ENCODE measurements around the gene SLC6A12.
"Not testable (repeated sequence)": the region's sequence is repeated elsewhere in the genome, so short reads cannot be mapped to it uniquely, and the experiment has no call there.

SLC6A12 gene

DNA sequence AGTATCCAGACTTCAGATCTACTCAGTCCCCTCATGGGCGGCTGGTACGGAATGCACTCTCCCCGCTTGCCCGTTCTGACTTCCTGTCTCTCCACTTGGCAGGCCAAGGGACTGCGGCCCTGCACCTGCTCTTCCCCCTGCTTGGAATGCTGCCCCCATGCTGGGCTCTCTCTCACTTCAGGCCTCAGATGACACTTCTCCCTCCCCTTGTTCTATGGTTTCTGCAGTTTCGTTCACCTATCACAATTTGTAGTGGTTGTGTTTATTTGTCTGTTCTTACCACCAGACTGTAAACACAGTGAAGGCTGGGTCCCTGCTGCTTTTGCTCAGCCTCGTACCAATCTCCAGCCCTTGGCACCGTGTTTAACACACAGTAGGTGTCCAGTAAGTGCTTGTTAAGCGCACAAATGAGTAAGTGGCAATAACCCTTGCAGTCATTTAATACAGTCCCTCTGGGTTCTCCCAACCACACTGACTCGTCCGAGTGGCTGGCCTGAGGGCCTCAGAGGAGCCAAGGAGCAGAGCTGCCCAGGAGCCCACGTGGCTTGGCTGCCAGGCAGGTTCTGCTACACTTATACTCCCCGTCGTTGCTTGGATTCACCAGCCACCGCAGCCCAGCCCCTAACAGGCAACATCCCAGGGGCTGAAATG lies 11.8 kb downstream of the SLC6A12 start:
- in situ Hi-C loops (cut with MboI; ENCODE audit: low sequenced_read_pairs), result no loop called here

DNA sequence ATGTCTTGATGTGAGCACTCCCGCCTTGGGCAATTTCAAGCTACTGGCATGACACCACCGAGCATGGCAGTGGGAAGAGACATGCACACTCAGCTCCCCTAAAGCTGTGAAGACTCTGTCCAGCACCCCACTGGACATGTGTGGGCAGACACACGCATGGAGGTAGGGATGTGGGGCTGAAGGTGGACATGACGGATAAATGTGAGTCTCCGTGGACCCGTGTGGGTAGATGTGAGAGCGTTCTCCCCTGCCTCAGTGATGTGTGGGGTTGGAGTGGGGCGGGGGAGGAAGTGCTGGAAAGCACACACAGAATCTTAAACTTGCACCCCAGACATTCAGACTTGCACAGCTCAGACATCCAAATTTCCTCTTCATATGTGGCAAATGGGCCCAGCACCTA lies 12.6 kb downstream of the SLC6A12 start:
- in situ Hi-C loops (cut with MboI; ENCODE audit: low sequenced_read_pairs), result no loop called here

DNA sequence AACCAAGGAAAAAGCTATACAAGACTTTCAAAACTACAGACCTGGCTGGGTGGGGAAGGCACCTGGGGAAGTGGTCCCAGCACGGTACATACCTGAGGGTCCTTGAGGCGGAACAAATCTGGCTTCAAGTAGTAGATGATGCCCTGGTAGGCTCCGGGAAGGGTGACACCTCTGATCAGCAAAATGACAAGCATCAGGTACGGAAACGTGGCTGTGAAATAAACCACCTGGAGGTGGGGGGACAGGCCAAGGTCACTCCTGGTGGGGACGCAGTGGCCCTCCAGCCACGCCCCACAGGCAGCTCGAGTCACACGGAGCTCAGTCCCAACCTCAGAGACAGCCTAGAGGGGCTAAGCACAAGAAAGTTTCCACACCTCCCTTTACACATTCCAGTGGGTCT lies 15.3 kb downstream of the SLC6A12 start:
- in situ Hi-C loops (cut with MboI; ENCODE audit: low sequenced_read_pairs), result no loop called here

DNA sequence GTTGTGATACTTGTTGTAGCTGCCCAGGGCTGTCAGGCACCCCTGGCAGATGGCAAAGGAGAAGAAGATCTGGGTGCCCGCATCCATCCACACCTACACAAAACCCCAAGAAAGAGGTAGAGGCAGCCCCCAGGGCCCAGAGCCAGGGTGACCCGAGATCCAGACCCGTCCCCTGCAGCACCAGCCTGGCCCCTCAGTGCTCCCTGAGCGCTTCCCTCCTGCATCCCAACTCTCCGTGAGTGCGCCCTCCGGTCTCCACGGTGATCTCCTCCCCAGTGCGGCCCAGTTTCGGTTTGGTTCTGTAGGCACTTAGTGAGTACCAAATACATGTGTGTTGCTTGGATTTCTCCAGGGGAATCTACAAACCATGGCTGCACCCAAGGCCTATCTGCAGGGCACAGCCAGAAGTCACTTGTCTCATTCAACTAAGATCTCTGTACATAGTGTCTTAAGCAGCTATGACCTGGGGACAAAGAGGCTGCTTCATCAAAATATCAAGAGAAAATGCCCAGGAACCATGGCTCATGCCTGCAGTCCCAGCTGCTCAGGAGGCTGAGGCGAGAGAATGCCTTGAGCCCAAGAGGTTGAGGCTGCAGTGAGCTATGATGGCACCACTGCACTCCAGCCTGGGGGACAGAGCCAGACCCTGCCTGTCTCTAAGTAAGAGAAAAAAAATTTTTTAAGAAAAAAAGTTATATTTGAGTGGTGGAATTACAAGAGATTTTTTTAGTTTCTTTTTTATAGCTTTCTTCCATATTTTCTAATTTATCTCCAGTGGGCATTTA lies 15.9 kb downstream of the SLC6A12 start:
- in situ Hi-C loops (cut with MboI; ENCODE audit: low sequenced_read_pairs), result no loop called here

DNA sequence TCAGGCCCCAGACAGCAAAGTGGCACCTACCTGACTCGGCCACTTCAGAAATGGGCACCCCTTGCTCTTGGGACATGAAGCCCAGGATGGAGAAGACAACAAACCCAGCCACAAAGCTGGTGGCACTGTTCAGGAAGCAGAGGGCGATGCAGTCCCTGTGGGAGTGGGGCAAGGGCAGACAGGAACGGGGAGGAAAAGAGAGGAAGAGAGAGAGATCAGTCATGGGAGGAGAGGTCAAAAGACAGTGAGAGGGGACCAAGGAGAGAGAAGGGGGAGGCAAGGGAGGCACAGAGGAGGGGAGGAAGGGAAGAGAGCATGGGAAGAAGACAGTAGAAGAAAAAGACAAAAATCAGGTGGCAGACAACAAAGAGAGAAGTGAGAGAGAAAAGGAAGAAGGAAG lies 16.6 kb downstream of the SLC6A12 start:
- in situ Hi-C loops (cut with MboI; ENCODE audit: low sequenced_read_pairs), result no loop called here

DNA sequence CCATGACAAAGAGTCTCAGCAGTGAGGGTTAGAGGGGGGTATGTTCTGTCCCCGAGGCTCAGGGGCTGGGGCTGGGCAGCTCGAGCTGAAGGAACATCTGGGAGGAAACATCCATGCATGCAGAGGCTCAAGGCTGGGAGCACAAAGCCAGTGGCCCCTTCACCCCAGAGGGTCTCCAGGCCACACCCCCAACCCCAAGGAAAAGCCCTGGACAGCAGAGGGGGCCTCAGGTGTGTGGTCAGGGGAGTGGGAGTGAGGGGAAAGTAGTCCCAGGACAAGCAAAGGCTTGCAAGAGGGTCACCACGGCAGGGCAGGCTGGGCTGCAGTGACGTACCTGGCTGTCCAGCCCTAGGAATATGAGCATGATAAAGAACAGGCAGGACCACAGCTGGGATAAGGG lies 17.5 kb downstream of the SLC6A12 start:
- in situ Hi-C loops (cut with MboI; ENCODE audit: low sequenced_read_pairs), result no loop called here

DNA sequence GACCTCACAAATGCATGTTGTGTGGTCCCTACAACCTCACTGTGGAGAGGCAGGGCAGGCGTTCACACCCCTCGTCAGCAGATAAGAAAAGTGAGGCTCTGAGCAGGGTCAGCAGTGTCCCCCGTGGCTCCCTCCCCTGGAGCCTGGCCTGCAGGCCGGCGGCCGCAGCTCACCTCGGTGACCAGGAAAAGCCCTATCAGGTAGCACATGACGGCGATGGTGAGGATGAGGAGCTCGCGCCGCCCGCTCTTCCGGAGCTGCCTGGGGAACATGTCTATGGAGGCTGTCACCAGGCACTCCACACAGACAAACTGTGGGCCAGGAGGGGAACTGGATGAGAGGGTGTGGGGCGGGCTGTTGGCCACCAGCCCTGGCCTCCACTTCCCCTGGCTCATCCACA lies 18.0 kb downstream of the SLC6A12 start:
- in situ Hi-C loops (cut with MboI; ENCODE audit: low sequenced_read_pairs), result no loop called here

DNA sequence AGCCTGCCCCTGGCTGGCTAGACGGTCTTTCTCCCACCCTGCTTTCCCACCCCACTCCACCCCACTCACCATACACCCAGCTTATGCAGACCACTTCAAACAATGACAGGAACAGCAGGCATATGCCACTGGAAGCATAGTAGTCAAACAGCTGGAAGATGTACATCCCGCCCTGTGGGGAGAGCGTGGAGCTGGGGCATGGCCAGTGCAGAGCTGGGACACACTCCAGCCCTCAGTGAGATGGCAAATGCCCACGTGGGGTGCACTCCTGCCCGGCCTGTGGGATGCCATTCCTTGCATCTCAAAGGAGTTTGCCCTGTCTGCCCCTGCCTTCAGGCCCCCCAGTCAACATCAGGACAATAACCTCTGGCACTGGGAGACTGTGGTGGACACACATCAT lies 18.8 kb downstream of the SLC6A12 start:
- in situ Hi-C loops (cut with MboI; ENCODE audit: low sequenced_read_pairs), result no loop called here

DNA sequence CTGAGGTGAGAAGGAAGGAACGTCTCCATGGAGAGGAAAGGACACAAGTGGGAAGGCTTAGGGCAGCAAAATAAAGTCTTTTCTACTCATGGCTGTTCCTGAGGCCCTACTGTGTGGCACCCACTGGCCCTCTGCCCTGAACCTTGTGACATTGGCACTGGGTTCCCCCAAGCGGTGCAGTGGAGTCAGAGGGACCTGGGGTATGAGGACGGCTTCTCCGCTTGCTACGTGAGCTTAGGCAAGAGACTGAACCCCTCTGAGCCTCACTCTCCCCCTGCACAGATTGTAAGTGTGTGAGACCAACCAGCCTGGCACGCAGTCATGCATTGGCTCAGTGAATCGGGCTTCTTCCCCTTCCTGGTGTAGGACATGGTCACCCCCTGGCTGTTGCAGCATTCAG lies 19.7 kb downstream of the SLC6A12 start:
- in situ Hi-C loops (cut with MboI; ENCODE audit: low sequenced_read_pairs), result no loop called here

DNA sequence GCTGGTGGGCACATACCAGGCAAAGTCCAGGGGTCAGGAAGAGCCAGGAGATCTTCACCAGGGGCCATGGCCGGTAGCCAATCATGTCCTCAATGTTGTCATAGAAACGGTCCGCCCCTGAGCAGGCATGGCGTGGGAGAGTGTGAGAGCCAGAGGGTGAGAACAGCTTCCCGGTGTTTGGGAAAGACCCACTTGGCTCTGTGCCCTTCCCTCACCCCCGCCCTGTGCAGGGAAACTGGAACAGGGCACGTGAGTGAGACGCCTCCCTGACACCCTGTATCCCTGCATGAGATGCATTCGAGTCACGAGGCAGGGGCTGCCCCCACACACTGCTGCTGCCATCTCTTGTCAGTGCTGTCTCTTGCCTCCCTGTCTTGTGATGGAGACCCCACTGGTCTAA lies 20.7 kb downstream of the SLC6A12 start:
- in situ Hi-C loops (cut with MboI; ENCODE audit: low sequenced_read_pairs), result no loop called here

DNA sequence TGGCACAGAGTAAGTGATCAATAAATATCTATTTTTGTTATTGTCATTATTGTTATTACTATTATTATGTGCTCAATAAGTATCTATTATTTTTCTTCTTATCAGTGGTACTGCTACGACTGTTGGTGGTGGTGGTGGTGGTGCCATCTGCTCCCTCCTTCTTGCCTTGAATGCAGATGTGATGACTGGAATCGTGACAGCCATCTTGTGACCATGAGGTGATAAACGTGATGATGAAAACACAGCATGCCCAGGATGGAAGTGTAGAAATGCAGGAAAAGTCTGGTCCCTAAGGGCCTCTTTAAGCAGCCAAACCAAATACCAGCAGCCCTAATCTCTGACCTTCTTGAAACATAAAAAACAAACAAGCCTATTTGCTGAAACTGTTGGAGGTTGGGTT lies 22.4 kb downstream of the SLC6A12 start:
- in situ Hi-C loops (cut with MboI; ENCODE audit: low sequenced_read_pairs), result no loop called here

DNA sequence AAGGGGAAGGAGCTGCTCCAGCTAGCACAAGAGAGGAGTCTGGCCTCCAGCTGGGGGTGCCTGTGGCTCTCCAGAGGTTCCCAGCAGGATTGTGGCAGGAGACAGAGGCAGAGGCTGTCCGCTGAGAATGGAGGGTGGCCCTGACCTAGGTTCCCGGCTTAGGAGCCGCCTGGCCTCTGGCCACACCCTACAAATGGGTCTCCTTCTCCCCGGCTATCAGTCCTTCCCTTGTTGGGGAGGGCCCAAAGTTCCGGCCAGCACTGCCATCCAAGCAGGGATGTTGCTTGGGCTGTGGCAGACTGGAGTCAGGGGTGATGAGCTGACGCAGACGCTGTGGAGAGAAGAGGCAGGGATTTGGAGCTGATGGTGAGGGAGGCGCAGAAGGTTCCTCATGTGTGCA lies 23.1 kb downstream of the SLC6A12 start:
- in situ Hi-C loops (cut with MboI; ENCODE audit: low sequenced_read_pairs), result no loop called here

DNA sequence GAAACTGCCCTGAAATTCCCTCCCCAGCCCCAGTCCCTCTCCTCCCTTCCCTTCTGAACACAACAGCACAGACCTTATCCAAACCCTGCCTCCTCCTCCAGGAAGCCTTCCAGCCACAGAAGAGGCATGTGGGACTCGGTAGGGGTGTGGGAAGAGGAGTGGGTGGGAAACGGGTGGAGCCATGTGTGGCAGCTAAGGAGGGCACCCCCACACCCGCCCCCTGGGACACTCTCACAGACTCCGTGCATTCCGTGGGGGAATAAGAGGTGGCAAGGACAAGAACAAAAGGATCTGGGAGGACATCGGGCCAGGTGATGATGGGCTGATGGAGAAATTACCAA lies 24.4 kb downstream of the SLC6A12 start:
- in situ Hi-C loops (cut with MboI; ENCODE audit: low sequenced_read_pairs), result no loop called here

DNA sequence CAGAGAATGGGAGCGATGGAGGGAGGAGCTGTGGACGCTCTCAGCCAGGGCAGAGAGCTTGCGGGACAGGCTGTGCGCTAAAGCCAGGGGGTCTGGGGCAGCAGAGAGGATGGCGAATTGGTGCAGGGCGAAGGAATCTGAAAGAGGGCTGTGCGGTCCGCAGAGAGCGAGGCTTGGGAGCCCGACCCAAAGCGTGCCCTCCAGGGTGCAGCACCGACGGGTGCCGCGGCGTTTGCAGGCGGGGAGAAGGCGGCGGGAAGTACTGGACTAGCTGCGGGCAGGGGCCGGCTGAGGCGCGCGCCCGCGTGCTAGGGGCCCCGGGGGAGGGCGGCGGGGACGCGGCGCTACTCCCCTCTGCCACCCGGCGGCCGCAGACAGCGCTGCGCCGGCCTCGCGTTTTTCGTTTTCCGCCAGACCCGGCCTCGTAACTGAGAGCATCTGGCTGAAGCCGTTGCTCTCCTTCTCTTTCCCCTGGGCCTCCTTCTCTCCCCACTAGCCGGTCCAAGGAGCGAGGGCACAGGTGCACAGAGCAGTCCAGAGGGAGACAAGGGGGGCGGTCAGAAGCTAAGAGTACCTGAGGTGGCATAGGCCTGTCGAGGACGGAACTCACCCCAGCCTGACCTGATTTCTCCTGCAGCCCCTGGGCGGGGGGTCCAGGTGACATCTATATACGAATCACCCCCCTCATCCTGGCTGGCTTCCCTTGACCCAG lies 24.9 kb downstream of the SLC6A12 start:
- in situ Hi-C loops (cut with MboI; ENCODE audit: low sequenced_read_pairs), result no loop called here

DNA sequence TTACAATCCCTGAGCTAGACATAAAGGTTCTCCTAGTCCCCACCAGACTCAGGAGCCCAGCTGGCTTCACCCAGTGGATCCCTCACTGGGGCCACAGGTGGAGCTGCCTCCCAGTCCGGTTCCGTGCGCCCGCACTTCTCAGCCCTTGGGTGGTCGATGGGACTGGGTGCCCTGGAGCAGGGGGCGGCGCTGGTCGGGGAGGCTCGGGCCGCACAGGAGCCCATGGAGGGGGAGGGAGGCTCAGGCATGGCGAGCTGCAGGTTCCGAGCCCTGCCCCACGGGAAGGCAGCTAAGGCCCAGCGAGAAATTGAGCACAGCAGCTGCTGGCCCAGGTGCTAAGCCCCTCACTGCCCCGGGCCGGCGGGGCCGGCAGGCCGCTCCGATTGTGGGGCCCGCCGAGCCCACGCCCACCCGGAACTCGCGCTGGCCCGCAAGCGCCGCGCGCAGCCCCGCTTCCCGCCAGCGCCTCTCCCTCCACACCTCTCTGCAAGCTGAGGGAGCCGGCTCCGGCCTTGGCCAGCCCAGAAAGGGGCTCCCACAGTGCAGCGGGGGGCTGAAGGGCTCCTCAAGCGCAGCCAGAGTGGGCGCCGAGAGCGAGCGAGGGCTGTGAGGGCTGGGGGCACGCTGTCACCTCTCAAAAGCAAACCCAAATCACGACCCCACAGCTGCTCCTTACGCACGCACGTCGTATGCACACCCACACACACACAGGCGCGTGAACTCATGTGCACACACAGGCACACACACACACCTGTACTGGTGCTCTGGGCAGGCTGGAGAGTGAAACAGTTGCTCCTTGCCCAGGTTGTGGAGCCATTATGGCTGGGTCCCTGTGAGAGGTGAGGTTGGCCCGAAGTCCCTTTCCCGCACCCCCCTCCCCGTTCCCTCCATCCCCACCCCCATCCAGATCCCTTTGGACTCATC lies 25.7 kb downstream of the SLC6A12 start:
- in situ Hi-C loops (cut with MboI; ENCODE audit: low sequenced_read_pairs), result not testable (repeated sequence)

DNA sequence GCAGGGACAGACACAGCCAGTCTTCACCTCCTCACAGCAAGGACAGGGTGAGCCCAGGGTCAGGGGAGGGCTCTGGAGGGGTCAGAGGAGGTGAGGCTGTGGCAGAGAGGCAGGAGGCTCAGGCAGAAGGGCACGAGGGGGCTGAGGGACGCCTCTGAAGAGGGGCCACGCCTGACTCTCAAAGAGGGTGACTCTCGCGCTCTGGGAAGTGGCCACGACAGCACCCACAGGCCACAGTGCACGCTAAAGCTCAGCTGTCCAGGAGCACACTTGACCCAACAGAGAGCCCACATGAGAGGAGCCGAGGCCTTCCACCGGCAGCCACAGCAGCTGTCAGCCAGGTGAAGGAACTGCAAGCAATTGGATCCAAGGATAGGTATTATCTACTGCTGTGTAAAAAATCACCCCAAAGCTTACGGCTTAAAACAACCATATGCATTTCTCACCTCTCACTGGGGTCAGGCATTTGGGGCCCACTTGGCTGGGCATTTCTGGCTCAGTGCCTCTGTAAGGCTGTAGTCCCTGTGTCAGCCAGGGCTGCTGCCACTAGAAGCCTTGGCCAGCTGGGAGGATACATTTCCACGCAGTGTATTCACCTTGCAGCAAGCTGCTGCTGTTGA lies 27.8 kb downstream of the SLC6A12 start:
- in situ Hi-C loops (cut with MboI; ENCODE audit: low sequenced_read_pairs), result no loop called here

DNA sequence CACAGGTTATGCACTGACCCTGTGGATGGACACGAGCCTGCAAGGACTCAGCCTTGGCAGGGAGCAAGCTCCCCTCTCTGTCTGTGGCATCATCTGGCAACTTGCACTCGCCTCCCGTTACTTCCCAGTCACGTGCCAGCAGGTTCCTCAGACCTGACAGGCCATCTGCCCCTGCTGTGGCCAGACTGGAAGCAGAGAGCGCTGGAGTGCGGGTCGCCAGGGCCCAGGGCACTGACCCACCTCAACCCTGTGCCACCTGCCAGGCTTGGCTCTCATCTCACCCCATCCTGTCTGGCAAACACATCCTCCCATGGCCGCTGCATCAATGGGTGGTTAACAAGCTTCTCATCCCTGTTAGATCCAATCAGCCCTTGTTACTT lies 28.4 kb downstream of the SLC6A12 start:
- in situ Hi-C loops (cut with MboI; ENCODE audit: low sequenced_read_pairs), result no loop called here

DNA sequence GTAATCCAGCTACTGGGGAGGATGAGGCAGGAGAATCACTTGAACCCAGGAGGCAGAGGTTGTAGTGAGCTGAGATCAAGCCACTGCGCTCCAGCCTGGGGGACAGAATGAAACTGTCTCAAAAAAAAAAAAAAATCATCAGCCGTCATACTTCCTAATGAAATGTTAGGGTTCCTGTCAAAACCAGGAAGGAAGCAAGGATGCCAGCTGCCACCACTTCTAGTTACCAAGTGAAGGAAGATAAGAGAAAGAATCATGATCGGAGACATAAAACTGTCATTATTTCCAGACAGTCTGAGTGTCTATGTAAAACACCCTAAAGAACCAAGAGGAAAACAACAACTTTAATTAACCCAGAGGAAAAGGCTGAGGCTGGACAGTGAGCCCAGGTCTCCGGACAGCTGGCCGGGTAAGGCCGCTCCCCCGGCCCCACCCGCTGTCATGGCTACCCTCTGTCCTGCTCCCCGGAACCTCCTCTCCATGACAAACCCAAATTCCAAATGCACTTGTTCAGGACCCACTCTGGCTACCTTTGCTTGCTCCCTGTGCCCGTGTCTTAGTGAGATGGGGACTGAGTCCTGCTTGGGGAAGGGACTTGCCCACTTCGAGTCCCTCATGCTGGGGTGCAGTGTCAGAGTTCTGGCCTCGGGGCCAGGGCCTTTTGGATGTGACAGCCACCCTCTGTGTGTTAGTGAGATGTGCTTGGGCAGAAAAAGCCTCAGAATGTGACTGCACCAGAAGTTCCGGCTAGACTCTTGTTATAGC lies 29.0 kb downstream of the SLC6A12 start:
- in situ Hi-C loops (cut with MboI; ENCODE audit: low sequenced_read_pairs), result no loop called here

DNA sequence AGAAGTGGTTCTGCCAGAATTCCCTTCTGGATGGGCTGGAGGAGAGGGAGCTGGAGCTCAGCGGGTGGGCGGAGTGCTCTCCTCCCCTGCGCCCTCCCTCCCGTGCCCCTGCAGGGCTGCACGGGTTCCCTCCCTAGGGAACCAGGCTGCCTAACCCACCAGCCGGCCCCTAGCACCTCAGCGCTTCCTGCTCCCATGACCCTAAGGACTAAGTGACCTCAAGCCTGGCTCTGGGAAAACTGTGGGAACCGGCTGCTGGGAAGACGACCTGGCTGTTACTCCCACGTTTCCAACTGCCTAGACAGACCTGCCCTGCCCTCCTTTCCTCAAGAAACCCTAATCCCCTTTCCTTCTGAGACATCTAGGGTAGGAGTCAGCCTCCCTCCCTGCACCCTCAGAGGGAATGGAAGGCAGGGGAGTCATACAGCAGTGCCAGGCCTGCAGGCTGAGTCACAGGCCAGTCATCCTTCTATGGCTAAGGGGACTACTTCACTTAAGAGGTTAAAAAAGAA lies 31.5 kb downstream of the SLC6A12 start:
- in situ Hi-C loops (cut with MboI; ENCODE audit: low sequenced_read_pairs), result no loop called here

DNA sequence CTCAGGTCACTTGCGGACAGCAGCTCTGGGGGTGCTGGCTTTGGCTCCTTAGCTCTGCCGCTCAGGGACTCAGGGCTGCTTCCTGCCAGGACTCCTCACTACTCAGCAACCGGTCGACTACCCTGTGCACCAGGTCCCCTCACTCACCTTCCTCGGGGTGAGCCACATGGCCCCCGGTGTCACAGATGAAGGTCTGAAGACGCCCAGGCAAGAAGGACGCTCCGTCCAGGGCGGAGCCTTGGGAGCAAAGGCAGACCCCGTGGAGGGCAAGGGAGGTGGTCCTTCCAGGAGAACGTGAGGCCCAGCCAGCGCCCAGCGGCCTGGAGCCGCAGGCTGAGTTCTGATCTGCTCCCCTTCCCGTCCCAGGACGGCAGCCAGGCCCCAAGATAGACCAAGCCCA lies 32.0 kb downstream of the SLC6A12 start:
- in situ Hi-C loops (cut with MboI; ENCODE audit: low sequenced_read_pairs), result no loop called here
